Left lobe of liver (tissue), 2 donors: ENCODE measurements around the gene ZFYVE21. TPM values are rescaled to one million over a fixed set of nuclear protein-coding genes. Genes with fewer than 3 reads are reported as not detected.

ENCODE experiments used
- ATAC-seq: fragments of 200-7000 bp; cut with Tn5 transposase; one replicate; pipeline ENCODE4 v1.9.1; 2020; ENCODE audit warnings: mild to moderate bottlenecking, moderate library complexity
- DNase-seq: peaks from one replicate; pipeline ENCODE4 v3.0.0-alpha.2; 2020; ENCODE audit warnings: low spot score
- total RNA-seq: library from RNA; stranded (reverse); gene quantifications from one replicate; pipeline ENCODE4 v1.2.1, GENCODE V29; 2021
- donor health status: DM: no; HTN: no; CAD: no; lungs with moderate emphysema.
- donor health status: DM: no; HTN: yes; CAD: no.

The ZFYVE21 gene
- 25.2 TPM for total RNA-seq

GRCh38 chr14:103715052-103716000 is at the start of gene ZFYVE21, which contains the start of gene XRCC3:
Gene ZFYVE21, plus strand, starts transcription at chr14:103715810. Its CDS starts 32 bp downstream, at chr14:103715842.
Gene XRCC3, minus strand, starts transcription at chr14:103715451. Its CDS starts 4,364 bp downstream, at chr14:103711087.
- DNase-seq (peak; percentile 100), ATAC-seq (peak; percentile 91)

GRCh38 chr14:103667671-103668070 is 47.9 kb upstream of the ZFYVE21 start:
- no peak for ATAC-seq
- no peak for DNase-seq

DNA sequence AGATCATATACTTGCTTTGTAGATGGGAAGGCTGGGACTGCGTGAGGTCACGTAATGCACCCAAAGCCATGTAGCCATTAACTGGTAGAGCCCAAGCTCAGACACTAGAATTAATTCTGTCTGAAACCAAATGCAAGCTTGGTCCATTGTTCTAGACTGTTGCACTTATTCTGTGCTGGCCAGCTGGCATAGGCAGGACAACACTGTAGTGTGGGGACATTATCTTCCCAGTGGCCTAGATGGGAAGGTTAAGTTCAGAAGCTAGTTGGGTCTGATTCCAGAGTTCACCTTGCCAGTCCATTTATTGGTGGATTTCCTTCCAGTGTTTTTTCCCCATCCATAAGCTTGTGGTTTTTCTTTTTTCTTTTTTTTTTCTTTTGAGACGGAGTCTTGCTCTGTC is 47.5 kb upstream of the ZFYVE21 start:
- DNase-seq, result no peak
- peak; percentile 41 for ATAC-seq

DNA sequence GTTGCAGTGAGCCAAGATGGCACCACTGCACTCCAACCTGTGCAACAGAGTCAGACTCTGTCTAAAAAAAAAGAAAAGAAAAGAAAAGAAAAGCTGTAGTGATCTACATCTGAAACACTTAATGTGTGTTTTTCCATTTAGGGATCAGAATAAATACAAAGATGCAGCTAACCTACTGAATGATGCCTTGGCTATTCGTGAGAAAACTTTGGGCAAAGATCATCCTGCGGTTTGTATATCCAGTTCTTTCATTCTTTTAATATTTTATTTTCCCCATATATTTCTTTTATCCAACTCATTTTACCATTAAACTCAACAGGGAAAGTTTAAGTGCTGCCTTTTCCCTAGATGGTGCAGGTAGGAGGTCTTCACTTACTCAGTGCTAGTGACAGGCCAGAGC is 46.2 kb upstream of the ZFYVE21 start:
- no peak for DNase-seq
- no peak for ATAC-seq

- ATAC-seq (no peak), DNase-seq (no peak)
Measured at GRCh38 chr14:103671911-103672310, 43.7 kb upstream of the ZFYVE21 start.

- ATAC-seq (no peak), DNase-seq (no peak)
Measured at GRCh38 chr14:103675957-103676356, 39.7 kb upstream of the ZFYVE21 start.

DNA sequence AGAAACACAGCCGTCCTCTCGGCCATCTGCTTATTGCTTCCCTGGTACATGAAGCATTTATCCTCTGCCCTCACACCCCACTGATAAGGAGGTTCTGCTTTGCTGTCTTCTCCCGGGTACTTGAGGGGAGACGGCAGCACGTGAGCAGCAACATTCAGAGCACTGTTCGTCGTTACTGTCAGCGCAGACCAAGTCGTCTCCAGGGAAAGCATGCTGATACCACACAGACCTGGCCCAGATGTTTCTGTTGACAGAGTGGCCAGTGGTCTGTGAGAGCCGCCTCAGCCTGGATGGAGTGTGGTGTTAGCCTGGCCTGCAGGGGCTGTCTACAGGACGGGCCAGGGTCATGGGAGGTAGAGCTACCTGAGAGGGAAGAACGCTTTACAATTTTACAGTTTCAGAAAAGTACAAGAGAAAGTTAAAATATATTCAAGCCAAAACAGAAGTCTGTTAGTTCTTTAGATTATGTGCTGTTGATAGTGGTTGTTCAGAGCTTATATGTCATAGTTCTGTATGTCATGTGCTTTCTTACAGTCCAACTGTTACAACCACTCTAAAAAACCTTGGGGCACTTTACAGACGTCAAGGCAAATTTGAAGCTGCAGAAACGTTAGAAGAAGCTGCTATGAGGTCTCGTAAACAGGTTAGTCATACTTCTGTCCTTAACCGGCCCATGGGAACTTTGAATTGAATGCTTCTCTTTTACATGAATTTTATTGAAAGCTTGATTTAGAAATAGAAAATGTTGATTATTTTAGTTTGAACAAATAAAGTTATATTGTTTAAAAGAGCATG is 38.5 kb upstream of the ZFYVE21 start:
- DNase-seq (no peak), ATAC-seq (no peak)

GRCh38 chr14:103679351-103679750 is 36.3 kb upstream of the ZFYVE21 start:
- no peak for DNase-seq
- peak; percentile 83 for ATAC-seq

GRCh38 chr14:103680491-103681231 is 34.9 kb upstream of the ZFYVE21 start:
- ATAC-seq (no peak), DNase-seq (no peak)

GRCh38 chr14:103683139-103683538 is 32.5 kb upstream of the ZFYVE21 start:
- ATAC-seq, result no peak

GRCh38 chr14:103684471-103684870 is 31.1 kb upstream of the ZFYVE21 start:
- ATAC-seq, result no peak
- no peak for DNase-seq

More at GRCh38 chr14:103683139-103683538, 32.5 kb upstream of the ZFYVE21 start:
- no peak for DNase-seq

- ATAC-seq (no peak), DNase-seq (no peak)
Measured at GRCh38 chr14:103684871-103685270, 30.7 kb upstream of the ZFYVE21 start.

- no peak for DNase-seq
- no peak for ATAC-seq
Measured at GRCh38 chr14:103685276-103686211, 30.1 kb upstream of the ZFYVE21 start.

DNA sequence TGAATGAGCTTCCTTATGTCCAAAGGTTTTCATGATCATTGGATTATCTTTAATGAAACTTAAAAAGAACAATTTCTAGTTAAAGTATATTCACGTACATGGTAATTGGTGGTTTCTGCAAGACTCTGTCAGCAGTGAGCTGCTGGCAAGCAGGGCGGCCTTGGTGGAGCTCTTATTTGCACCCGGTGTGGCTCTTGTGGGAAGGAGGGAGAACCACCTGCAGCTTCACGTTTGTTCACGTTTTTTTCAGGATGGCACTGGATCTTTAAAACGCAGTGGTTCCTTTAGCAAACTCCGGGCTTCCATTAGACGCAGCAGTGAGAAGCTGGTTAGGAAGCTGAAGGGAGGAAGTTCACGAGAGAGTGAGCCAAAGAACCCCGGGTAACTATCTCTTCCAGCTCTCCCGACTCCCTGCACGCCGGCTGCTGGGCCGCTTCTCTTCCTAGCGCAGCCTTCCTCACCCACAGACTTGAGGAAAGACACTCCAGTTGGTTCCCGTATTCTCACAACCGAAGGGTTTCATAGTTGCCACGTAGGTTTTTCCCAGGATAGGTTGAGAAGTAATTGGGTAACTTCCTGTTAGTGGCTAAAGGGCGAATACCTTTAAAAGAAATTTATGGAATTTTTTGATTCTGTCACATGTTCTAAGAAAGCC is 28.7 kb upstream of the ZFYVE21 start:
- no peak for DNase-seq
- ATAC-seq, result peak; percentile 58

DNA sequence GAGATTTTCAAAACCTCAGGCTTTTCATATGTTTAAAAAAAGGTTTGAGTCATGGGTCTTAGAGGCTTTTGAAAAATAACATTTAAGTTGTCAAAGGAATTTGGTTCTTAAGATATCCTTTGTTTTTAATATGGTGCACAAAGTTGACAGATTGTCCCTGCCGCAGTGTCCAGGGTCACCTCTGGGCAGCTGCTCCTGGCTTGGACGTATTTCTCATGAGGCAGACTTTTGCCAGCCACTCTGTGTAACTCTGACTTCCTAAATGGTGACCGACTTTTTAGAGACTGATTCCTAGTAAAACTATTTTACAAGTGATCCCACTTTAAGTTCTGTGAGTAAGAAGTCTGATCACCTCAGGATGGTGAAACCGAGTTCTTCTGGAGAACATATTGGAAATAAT is 27.9 kb upstream of the ZFYVE21 start:
- DNase-seq (no peak), ATAC-seq (no peak)

GRCh38 chr14:103688441-103688840 is 27.2 kb upstream of the ZFYVE21 start:
- no peak for ATAC-seq
- no peak for DNase-seq

DNA sequence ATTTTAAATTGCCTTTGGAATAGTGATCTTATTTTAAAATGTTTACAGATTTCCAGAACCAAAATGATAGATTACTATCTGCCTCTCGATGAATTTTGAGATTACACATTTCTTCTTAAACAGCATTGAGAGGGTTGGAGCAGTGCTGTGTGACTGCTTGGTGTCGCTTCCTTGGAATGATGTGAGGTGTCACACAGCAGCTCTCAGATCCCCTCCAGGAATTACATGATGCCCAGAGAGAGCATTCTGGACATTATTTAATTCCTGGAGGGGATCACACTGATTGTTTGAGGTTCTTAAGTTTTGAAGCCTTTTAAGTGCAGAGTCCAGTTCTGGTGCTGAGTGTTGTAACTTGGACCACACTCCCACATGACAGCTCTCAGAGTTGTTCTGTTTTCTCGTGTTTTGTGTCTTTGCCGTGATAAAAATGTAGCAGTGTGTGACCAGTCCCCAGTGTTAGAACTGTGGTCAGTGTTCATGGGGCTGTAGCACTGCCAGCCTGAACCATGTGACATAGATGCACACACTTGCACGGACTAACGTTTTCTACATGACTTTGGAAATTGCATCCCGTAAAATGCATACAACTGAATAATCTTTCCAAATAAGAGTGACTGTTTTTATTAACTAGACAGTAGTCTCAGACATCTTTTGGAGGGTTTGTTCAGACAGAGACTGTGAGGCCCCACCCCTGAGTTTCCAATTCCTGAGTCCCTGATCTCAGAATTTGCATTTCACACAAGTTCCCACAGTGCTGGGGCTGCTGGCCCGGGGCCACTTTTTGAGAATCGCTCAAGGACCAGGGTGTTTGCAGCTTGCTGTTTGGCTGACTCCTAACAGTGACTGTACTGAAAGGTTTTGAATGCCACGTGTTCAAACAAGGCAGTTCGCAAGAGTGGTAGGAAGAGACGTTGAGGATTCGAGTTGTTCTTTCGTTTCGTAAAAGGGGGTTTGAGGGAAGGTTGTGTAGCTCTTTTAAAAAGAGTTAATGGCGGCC is 26.4 kb upstream of the ZFYVE21 start:
- DNase-seq (no peak), ATAC-seq (no peak)

- DNase-seq (no peak), ATAC-seq (no peak)
Measured at GRCh38 chr14:103690332-103690731, 25.3 kb upstream of the ZFYVE21 start.
